NCI-H1417 (cell line): ENCODE data around the gene SLC35D3.
"Not testable (repeated sequence)": the region's sequence is repeated elsewhere in the genome, so short reads cannot be mapped to it uniquely, and the experiment has no call there.

Experiments used
- DNase-seq, 3 experiments: peaks; one replicate each; lab custom pipeline; 2025; lab: John Stamatoyannopoulos, UW

Gene SLC35D3, protein sequence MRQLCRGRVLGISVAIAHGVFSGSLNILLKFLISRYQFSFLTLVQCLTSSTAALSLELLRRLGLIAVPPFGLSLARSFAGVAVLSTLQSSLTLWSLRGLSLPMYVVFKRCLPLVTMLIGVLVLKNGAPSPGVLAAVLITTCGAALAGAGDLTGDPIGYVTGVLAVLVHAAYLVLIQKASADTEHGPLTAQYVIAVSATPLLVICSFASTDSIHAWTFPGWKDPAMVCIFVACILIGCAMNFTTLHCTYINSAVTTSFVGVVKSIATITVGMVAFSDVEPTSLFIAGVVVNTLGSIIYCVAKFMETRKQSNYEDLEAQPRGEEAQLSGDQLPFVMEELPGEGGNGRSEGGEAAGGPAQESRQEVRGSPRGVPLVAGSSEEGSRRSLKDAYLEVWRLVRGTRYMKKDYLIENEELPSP

DNA sequence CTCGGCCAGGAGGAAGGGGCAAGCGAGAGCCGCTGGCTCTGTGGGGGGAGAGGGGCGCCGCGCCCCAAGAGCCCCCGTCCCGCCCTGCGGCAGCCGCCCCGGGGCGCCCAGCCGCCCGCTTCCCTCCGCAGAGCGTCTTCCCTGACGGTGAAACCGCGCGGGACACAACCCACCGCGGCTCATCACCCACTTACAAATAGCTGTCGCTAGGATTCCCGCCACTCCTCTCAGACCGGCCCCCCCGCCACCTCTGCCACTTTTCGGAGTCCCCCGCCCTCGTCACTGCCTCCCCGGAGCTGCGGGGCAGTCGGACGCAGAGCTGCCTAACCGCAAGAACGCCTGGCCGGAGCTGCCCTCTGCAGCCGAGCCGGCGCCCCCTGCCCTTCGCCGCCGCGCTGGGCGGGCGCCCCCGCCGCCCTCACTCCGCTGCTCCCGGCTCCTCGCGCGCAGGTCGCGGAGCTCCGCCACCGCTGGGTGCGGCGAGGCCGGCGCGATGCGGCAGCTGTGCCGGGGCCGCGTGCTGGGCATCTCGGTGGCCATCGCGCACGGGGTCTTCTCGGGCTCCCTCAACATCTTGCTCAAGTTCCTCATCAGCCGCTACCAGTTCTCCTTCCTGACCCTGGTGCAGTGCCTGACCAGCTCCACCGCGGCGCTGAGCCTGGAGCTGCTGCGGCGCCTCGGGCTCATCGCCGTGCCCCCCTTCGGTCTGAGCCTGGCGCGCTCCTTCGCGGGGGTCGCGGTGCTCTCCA lies at the start of gene SLC35D3:
Gene SLC35D3, plus strand, starts transcription at position 366 of the 749 bp plus-strand sequence. Its CDS starts 128 bp downstream, at position 494.
- DNase-seq = peak in 2 of 3 experiments; percentile 89 to 94

GRCh38 chr6:136873748-136874147 lies 48.4 kb upstream of the SLC35D3 start:
- DNase-seq = peak in 2 of 3 experiments; percentile 3 to 39

- DNase-seq = not testable (repeated sequence)
Observed at GRCh38 chr6:136876469-136876868, 45.6 kb upstream of the SLC35D3 start.

GRCh38 chr6:136880748-136881460 lies 41.2 kb upstream of the SLC35D3 start:
- DNase-seq = no peak

GRCh38 chr6:136886091-136886490 lies 36.0 kb upstream of the SLC35D3 start:
- DNase-seq = no peak

- peak in 1 of 3 experiments; percentile 58 for DNase-seq
Observed at GRCh38 chr6:136887953-136888352, 34.1 kb upstream of the SLC35D3 start.

DNA sequence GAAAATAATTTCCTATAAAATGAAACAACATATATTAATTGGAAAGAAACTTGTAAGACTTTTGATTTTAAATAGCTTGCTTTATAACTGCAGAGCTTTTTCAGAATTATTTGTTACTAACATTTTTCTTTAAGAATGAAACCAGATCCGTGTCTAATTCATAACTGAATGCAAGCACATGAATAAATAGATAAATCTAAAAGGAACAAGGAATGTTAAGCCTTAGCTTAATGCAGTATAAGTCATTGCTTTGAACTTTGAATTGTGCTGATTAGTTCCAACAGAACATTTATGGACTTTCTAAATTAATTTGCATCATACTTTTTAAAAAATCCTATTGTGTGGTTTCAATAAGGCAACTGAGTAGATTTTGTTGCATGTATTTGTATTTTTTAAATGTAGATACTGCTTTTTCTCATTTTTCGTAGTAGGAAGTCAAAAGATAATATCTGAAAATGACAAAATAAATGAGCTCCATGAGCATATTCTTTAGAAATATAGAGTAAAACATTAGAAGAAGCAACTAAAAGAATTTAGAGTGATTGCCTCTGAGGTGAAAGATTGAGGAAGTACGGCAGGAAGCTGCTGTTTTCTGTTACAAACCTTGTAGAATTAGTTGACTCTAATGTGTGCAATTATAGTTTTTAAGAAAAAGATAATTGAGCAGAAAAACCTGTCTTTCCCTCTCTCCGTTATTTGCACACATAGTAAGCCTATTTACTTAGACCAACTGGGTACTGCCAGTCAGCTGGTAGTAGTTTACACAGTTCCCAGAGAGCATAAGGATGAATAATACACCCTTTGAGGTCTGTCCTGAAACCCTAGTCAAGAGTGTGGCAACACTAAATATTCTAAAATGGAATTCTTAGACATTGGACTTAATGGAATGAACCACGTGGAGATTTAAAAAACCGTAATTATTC lies 32.6 kb upstream of the SLC35D3 start:
- peak in 2 of 3 experiments; percentile 45 to 89 for DNase-seq

GRCh38 chr6:136890194-136890839 lies 31.8 kb upstream of the SLC35D3 start:
- DNase-seq = peak in 1 of 3 experiments; percentile 52

GRCh38 chr6:136890986-136891385 lies 31.1 kb upstream of the SLC35D3 start:
- DNase-seq = peak in 1 of 3 experiments; percentile 43

DNA sequence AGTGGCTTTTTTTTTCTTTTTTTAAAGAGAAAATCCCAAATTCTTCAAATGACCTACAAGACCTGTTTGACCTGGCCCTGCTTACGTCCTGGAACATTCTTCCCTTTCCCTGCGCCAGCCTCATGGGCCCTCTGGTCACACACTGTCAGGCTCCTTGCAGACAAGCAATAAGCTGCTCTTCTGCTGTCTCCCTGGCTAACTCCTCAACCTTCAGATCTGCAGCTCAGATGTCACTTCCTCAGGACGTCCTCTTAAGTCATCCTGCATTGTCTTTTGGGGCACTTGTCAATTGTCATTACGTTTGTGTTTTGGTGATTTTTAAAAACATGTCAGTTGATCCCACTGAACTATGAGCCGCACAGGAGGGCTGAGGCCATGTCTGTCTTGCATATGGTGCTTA lies 28.9 kb upstream of the SLC35D3 start:
- no peak for DNase-seq

DNA sequence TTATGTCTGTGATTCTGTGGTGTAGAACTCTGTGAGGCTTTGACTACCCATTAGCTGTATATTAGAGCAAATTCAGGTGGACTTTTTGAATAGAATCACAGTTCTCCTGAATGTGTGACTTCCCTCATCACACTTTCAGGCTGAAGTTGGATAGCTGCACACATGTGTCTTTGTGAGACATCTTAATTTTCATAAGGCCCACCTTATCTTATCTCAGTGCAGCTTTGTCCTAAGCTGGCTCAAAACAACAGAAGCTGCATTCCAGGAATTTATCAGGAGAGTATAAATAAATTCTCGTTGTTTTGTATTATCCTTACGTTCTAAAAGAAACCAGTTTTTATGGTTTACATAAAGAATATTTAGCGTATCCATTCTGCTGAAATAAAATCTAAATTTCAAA lies 26.2 kb upstream of the SLC35D3 start:
- no peak for DNase-seq

GRCh38 chr6:136897071-136897470 lies 25.0 kb upstream of the SLC35D3 start:
- peak in 1 of 3 experiments; percentile 58 for DNase-seq

- DNase-seq = no peak
Observed at GRCh38 chr6:136901212-136901784, 20.8 kb upstream of the SLC35D3 start.

- DNase-seq = not testable (repeated sequence)
Observed at GRCh38 chr6:136904477-136904876, 17.6 kb upstream of the SLC35D3 start.

DNA sequence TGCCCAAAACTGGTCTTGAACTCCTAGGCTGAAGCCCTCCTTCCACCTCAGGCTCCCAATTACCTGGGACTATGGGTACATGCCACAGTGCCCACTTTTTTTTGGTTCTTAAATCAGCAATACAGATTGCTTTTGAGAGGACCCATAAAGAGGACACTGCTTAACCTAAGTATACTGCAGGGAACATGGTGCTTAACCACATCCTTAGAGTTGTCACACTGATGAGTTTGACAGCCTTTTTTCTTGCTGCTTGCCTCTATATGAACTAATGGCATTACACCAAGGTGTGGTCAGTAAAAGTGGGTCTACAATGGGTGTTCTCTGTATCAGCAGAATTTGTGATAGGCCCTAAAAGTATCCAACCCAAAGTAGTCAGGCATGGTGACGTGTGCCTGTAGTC lies 7.2 kb upstream of the SLC35D3 start:
- DNase-seq = no peak

DNA sequence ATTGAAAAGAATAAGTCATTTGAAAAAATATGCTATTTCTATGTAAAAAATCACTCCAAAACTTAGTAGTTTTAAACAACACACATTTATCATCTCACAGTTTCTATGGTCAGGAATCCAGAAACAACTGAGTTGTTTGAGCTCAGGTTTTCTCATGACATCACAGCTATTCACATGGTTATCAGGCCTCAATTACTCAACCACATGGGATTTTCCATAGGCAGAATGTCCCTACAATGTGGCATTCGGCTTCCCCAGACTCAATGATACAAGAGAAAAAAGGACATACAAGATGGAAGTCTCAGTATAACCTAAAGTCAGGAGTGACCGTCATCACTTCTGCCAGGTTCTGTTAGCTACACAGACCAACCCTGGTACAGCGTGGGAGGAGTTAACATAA lies 3.4 kb upstream of the SLC35D3 start:
- DNase-seq = peak in 2 of 3 experiments; percentile 13 to 55

GRCh38 chr6:136920216-136920615 lies 1.9 kb upstream of the SLC35D3 start:
- peak in 1 of 3 experiments; percentile 69 for DNase-seq

DNA sequence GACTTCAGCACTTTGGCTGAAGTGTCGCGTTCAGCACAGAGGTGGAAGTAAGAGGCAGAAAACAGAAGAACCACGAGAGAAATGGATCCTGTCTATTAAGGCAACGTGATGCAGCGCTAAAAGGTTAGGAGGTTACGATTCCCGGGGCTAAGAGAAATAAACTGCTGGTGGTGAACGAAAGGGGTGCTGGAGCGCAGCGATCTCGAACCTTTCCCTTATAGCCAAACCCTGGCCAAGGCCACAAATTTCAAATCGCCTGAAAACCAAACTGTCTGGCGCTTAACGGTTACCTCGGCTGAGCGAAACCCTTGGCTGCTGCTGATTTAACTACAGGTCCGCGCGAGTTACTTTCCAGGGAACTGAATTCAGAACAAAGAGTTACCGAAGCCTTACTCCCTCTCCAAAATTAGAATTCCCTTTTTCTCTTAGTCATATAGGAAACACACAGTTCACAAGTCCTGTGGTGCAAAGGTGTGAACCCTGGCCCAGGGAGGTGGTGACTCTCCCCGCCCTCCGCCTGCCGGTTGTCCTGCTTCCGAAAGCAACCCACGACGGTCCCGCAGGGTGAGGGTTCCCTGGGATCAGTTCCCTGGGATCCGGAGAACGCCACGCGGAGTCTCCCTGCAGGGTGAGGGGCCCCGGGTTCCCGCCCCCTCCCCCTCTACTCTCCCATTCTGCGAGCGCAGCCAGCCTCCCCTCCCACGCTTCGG lies 1.3 kb upstream of the SLC35D3 start:
- peak in 2 of 3 experiments; percentile 76 to 88 for DNase-seq

GRCh38 chr6:136921381-136921935 lies 643 bp upstream of the SLC35D3 start:
- DNase-seq = peak in 2 of 3 experiments; percentile 90 to 92
